AML-193 (cell line): ENCODE measurements around the gene RNF151.
"Not testable (repeated sequence)": the region's sequence is repeated elsewhere in the genome, so short reads cannot be mapped to it uniquely, and the experiment has no call there.

Experiments used
- DNase-seq, 2 experiments: peaks; one replicate each; lab custom pipeline; 2025; lab: John Stamatoyannopoulos, UW

Gene RNF151

DNA sequence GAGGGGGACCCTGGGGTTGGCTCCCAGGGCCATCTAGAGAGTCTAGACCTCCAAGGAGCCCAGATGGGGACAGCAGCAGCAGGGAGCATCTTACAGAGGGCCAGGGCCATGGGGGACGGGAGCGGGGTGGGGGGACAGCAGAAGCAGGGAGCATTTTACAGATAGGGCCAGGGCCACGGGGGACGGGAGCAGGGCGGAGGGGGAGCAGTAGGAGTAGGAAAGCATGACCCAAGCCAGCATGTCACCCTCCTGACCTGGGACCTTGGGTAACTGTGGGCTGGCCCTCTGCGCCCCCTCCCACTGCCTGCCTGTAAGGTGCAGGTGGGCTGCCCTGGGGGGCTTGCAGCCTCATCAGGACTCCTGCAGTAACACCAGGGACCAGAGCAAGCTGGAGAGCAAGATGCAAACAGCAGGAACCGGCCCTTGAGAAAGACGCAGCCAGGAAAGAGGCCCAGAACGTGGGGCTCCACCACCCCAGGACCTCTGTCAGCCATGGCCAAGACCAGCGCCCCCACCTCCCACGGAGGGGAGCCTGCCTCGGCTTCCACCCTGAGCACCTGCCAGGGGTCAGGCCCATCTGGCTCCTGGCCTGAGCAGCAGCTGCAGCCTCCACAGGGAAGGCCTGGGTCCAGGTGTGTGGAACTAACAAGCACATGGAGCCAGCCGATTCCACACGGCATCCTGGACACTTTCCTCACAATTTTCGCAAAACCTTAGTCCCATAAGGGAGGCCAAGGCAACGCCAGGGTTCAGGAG, 40.6 kb downstream of the RNF151 start:
- no peak for DNase-seq

DNA sequence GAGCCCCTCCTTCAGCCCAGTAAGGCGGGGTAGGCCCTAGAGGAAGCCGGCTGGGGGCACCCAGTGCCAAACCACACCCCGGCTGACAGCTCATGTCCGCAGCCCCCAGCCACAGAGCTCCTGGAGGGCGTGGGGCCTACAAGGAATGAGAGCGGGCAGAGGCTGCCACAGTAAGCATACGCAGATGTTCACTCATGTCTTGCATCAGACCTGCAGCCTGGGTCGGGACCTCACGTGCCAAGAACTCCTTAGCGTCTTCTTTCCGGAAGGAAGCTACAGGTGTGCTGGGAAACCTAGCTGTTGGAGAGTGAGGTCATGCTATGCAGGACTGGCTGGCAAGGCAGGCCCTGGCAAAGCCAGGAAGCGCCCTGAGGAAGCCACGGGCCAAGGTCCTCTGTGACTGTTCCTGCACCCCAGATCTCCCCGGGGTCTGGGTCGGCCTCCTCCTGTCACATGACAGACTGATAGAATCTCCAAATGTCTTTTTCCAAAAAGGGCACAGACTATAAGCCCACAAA, 41.4 kb downstream of the RNF151 start:
- DNase-seq = peak in 1 of 2 experiments; percentile 22

DNA sequence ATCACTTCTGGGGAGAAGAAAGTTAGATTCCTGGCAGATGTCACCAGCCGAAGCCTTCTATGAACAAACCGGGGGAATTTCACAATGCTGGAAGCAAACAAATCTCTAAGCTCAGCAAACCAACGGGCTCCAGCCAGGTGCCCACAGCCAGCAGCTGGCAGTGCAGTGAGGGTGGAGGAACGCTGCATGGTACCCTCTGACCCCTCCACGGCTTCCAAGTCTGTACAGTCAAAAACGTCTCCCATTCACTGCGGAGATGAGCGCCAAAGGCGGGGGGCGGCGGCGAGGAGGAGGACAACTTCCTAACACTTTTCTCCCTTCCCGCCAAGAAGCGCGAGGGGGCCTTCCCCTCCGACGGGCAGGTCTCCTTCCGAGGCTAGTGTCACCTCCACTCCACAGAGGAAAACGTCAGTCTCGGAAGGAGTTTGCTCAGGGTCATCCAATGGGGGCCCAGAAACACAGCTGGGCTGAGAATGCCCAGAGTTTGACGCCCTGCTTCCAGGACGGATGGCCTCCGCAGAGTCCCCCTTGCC, 42.0 kb downstream of the RNF151 start:
- peak; percentile 32 to 50 for DNase-seq

DNA sequence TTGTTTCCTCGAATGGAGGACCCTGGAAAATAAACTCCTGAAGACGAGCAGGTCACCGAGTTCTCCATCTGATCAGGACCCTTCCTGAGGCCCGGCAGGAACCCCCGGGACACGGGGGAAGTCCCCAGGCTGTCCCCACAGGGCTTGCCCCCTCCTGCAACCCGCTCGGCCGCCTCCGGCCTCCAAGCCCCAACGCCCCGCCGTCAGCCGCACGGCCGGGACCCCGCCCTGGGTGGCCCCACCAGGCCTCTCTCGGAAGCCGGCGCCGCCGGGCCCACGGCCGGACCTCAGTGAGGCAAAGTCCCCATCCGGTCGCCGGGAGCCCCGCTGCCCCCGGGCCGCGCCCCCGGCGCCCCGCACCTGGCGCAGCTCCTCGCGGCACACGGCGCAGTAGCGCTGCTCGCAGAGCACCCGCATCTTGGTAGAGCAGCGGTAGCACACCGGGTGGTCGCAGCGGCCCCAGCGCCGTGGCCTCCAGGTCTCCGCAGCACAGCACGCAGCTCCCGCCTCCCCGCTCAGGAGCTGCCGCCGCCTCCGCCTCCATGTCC, 42.6 kb downstream of the RNF151 start:
- DNase-seq = no peak

DNA sequence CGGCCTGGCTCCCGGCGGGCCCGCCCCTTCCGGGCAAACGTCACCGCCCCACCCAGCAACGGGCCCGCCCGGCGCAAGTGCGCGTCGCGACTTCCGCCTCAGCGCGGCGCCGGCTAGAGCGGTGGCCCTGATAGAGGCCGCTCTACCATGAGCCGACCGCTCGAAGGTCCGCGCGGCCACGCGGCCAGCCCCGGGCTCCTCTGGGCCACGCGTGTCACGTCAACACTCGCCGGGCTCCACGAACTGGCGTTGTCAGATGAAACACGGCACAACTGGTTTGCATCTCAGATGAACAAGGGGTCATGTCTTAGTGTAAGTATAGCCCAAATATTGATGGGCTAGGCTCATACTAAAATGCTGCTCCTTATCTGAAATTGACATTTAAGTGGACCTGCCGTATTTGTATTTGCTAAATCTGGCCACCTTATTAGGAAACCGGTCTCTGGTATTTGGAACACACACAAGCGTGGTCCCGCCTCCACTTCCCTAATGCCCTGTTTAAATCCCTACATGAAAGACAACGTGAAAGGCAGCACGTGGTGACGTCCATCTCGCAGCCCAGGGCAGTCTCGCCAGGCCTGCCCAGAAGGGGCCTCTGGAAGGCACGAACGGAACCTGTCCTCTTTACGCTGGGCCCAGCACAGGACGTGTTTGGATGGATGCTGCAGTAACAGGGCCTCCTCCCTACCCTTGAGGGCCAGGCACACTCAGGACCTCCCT, 43.3 kb downstream of the RNF151 start, which contains the start of gene ZNF598:
TSS of gene ZNF598 (minus strand) at position 31 of the 720 bp plus-strand sequence.
- peak; percentile 65 to 73 for DNase-seq

DNA sequence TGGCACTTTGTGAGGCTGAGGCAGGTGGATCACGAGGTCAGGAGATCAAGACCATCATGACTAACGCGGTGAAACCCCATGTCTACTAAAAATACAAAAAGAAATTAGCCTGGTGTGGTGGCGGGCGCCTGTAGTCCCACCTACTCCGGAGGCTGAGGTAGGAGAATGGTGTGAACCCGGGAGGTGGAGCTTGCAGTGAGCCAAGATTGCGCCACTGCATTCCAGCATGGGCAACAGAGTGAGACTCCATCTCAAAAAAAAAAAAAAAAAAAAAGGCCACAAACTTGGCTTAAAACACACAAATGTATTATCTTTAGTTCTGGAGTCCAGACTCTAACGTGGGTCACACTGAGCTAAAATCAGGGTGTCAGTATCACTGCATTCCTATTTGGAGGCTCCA, 45.1 kb downstream of the RNF151 start:
- DNase-seq = not testable (repeated sequence)

DNA sequence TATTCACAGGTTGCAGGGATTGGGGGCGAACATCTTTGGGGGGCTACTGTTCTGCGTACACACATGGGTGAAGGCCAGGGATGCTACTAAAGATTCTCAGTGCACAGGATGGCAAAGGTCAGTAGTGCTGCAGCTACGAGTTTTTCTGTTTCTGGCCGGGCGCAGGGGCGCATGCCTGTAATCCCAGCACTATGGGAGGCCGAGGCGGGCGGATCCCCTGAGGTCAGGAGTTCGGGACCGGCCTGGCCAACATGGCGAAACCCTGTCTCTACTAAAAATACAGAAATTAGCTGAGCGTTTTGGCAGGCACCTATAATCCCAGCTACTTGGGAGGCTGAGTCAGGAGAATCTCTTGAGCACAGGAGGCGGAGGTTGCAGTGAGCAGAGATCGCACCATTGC, 46.9 kb downstream of the RNF151 start:
- DNase-seq = no peak

DNA sequence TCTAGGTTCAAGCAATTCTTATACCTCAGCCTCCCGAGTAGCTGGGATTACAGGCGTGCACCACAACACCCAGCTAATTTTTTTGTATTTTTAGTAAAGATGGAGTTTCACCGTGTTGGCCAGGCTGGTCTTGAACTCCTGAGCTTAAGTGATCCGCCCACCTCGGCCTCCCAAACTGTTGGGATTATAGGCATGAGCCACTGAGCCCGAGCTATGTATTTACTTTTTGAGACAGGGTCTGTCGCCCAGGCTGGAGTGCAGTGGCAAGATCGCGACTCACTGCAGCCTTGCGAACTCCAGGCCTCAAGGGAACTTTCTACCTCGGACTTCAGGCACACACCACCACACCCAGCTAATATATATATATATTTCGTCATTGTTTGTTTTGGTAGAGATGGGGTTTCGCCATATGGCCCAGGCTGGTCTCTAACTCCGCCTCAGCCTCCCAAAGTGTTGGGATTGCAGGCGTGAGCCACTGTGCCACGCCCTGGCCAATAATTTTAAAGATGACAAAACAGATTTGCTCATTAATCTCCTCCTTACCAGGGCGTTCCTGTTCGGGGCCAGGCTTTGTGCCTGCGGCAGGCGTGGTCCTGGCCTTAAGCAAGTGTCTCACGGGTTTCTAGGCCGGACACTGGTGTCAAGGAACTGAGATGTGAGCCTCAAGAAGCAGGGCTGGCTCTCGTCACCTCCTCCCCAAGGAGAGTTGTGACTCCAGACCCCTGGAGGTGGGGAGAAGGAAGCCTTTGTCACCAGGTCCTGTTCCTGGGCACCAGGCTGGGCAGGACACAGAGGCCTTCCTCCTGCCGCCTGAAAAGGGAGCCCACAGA, 48.7 kb downstream of the RNF151 start:
- no peak for DNase-seq

DNA sequence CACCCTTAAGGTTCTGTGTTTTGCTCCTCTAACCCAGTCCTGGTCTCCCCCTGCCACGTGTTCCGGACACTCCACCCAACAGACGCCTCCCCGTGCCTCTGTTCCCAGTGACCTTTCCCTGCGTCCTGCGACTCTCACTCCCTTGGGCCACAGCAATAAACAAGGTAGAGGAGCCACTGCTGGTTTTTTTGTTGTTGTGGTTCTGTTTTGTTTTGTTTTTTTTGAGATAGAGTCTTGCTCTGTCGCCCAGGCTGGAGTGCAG, 49.2 kb downstream of the RNF151 start:
- DNase-seq = no peak

DNA sequence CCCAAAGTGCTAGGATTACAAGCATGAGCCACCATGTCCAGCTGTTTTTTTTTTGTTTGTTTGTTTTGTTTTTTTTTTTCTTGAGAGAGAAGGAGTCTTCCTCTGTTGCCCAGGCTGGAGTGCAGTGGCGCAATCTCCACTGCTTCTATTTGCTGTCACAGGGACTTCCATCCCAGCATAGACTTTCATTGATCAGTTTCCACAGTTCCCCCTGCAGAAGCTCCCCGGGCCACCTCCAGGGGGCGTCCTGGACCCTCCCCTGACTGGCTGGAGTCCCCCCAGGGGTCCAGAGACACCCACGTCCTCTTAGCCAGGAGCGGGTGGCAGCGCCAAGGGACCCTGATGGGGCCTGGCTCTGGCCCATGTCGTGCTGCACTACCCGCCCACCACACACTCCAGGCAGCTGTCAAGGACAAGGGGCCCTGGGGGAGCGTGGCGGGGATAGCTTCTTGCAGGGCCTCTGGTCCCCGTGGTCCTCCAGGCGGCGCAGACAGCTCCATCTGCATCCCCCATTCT, 49.8 kb downstream of the RNF151 start:
- DNase-seq = no peak
